Fibroblast of mammary gland (primary cell): ENCODE measurements around the gene PROM2.
A peak's percentile ranks its signal among the peaks of the same experiment; 100 is the strongest.

ENCODE experiments used
- DNase-seq: peaks from one replicate; pipeline ENCODE4 v3.0.0-alpha.2; 2010; ENCODE audit warnings: low read depth
- H3K4me3 ChIP-seq: 2 replicates; pipeline ENCODE4 v1.5.1; 2011; ENCODE audit warnings: low read depth, mild to moderate bottlenecking, low read length, moderate library complexity; ENCODE audit not compliant: control insufficient read depth
- CTCF ChIP-seq: conservative IDR thresholded peaks from 2 replicates; pipeline ENCODE4 v1.5.1; 2011; ENCODE audit warnings: low read depth, low read length, inconsistent platforms; ENCODE audit not compliant: control insufficient read depth, insufficient read depth

The PROM2 gene

GRCh38 chr2:95275151-95275515 lies 884 bp downstream of the PROM2 start:
- H3K4me3 ChIP-seq, result no peak overlapping the region
- no peak for DNase-seq
- TF ChIP-seq CTCF, result no peak

GRCh38 chr2:95275601-95276243 lies 1.5 kb downstream of the PROM2 start:
- no peak for DNase-seq
- H3K4me3 ChIP-seq, result no peak overlapping the region
- TF ChIP-seq CTCF, result no peak

- no peak overlapping the region for H3K4me3 ChIP-seq
- DNase-seq, result no peak
- no peak for TF ChIP-seq CTCF
These were observed 2.1 kb downstream of the PROM2 start for GRCh38 chr2:95276244-95276887.

GRCh38 chr2:95276888-95277245 lies 2.6 kb downstream of the PROM2 start:
- no peak overlapping the region for H3K4me3 ChIP-seq
- TF ChIP-seq CTCF, result no peak
- DNase-seq, result no peak

GRCh38 chr2:95277246-95277906 lies 3.1 kb downstream of the PROM2 start:
- H3K4me3 ChIP-seq, result no peak overlapping the region
- TF ChIP-seq CTCF, result peak; percentile 3
- no peak for DNase-seq

GRCh38 chr2:95278051-95278471 lies 3.8 kb downstream of the PROM2 start:
- DNase-seq, result peak; percentile 79
- no peak overlapping the region for H3K4me3 ChIP-seq
- TF ChIP-seq CTCF, result no peak
